Activated CD8-positive, alpha-beta T cell treated with anti-CD3 and anti-CD28 coated beads, Interleukin-2, amount 10 ng/mL, durations not matched to agents 7 days and 5 days (primary cell): Measurements from ENCODE around the gene COL12A1. TPM values are rescaled to one million over a fixed set of nuclear protein-coding genes. Genes with fewer than 3 reads are reported as not detected.

ENCODE experiments used
- ATAC-seq: fragments of 150-1000 bp; cut with Tn5 transposase; one replicate; pipeline ENCODE4 v1.10.0; 2021; ENCODE audit warnings: moderate library complexity
- CTCF ChIA-PET: fragments of 350-600 bp; sonication (Branson Sonifier 250); formaldehyde crosslinking; loops from one replicate; lab custom pipeline; 2021; ENCODE audit warnings: antibody characterized with exemption; lab: Charles Lee
- POLR2A ChIA-PET: fragments of 350-600 bp; sonication (Branson Sonifier 250); formaldehyde crosslinking; loops from one replicate; lab custom pipeline; 2021; ENCODE audit warnings: antibody characterized with exemption; lab: Charles Lee
- DNase-seq: peaks from one replicate; pipeline ENCODE4 v3.0.0-alpha.2; 2020
- H3K27ac Mint-ChIP-seq: one replicate; pipeline ENCODE4 v1.8.0; 2021; ENCODE audit warnings: mild to moderate bottlenecking, mixed read lengths
- H3K27me3 Mint-ChIP-seq: one replicate; pipeline ENCODE4 v1.8.0; 2021; ENCODE audit warnings: low read depth, mixed read lengths
- H3K36me3 Mint-ChIP-seq: one replicate; pipeline ENCODE4 v1.8.0; 2021; ENCODE audit warnings: low read depth, mixed read lengths
- H3K4me1 Mint-ChIP-seq: one replicate; pipeline ENCODE4 v1.8.0; 2021; ENCODE audit warnings: low read depth, mixed read lengths
- H3K4me3 Mint-ChIP-seq: one replicate; pipeline ENCODE4 v1.8.0; 2021; ENCODE audit warnings: mild to moderate bottlenecking, mixed read lengths
- H3K9me3 Mint-ChIP-seq: one replicate; pipeline ENCODE4 v1.8.0; 2022; ENCODE audit warnings: mixed read lengths; ENCODE audit not compliant: insufficient read depth
- total RNA-seq, 2 experiments: library from RNA; stranded (reverse); gene quantifications; one replicate each; pipeline ENCODE4 v1.2.3, GENCODE V29; 2021

COL12A1 gene
- total RNA-seq, 2 experiments from 2014 or later: 0.05 TPM; not detected in 1

DNA sequence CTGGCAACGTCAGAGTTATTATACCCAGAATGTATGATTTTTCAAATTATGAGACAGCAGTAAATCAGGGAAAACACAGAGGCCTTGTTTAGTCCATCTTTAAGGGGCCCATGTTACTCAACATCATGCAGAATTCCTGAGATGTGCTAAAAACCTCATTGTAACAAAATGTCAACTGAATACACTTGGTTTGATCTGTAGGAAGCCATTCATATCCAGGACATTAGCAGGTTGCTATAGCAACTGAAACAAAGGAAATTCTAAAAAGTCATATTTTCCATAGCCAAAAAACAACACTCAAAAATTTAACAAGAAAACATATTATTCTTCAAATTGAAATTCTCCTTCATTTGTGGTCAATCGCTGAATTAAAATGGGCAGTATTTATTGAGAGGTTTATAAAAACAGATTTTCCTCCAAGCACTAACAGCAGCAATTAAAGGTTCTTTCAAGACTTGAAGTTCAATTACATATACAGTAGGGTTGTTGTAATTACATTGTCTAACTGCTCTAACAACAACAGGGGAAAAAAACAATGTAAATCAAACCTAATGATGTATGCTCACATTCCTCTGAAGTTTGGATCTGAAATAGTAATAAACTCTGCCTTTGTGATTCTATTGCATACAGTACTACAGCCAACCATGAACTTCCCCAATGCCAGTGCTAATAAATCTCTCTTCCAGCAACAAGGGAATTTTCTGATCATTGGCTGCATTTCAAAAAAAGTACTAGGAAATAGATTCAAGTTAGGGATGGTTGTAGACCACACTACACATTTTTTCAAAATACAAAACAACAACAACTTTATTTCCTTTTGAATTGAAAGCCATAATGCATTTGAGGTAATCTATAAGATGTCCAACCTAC, 34.9 kb downstream of the COL12A1 start:
- ATAC-seq (no peak), DNase-seq (no peak)
- CTCF ChIA-PET: no interaction called here
- Mint-ChIP-seq H3K9me3 (no peaks in the 10 kb centered on the region), H3K4me3 (no peak overlapping the region), H3K36me3 (no peaks in the 10 kb centered on the region), H3K27me3 (peaks cover 2% of the 10 kb centered on the region), H3K27ac (no peak overlapping the region), H3K4me1 (no peaks in the 10 kb centered on the region)
- POLR2A ChIA-PET: no interaction called here

DNA sequence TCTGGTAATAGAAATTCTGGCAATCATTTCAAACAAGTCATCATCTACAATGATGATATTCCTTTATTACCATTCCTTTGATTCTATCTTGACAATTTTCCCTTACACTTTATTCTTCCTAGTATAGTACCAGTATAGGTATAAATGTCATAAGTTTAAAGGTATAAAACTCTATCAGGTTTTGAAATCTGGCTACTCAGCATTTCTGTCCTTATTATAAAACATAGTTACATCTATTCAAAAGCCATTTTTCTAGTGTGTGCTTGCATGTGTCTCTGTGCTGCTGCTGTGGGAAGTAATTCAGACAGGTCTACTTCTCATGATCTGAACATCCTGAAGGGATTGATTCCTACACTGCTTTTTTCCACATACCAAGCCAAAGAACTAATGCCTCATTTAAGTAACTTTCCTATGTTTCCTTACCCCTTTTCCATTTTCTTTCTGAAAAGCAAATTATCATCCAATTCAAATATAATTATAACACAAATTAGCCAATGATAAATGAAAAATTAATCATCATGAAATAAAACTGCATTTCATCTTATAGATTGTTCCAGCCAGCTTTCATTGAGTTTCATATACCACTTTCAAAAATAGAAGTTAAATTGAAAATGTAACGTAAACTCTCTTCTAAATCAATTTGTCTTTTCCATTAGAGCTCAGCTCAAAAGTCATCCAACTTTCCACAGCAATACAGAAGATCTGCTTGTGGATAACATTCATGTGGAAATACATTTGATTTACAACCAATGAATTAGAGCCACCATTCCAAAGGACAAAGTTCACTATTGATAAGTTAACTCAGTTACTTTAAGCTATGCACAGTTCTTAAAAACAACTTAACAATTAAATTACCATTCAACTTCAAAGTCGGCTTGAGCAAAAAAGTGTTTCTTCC, 35.9 kb downstream of the COL12A1 start:
- Mint-ChIP-seq H3K9me3 (no peaks in the 10 kb centered on the region), H3K4me3 (no peak overlapping the region), H3K27ac (no peak overlapping the region), H3K36me3 (no peaks in the 10 kb centered on the region), H3K4me1 (no peaks in the 10 kb centered on the region), H3K27me3 (no peaks in the 10 kb centered on the region)
- ChIA-PET POLR2A (no interaction called here), CTCF (no interaction called here)
- DNase-seq: no peak
- no peak for ATAC-seq

DNA sequence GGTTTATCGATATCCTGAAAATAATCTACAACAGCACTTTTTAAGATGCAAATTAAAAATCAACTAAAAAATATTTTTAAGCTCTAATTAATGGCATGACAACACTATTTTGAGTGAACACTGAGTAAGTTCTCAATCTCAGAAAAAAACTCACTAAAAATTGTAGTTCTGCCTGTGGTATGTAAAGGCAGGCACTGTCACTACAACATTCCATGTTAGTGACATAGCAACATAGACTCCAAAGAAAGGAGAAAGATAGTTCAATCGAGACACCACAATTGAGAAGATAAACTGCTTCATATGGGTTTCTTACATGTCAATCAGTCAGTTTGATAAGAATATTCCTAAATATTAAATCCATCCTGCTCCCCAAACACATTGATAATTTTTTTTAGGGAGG, 38.0 kb downstream of the COL12A1 start:
- Mint-ChIP-seq H3K4me1 (no peaks in the 10 kb centered on the region), H3K4me3 (no peak overlapping the region), H3K27me3 (no peaks in the 10 kb centered on the region), H3K9me3 (no peaks in the 10 kb centered on the region), H3K27ac (no peak overlapping the region), H3K36me3 (no peaks in the 10 kb centered on the region)
- DNase-seq: no peak
- CTCF ChIA-PET: interaction anchor here (1.4 kb wide), 1 partner anchor 44 kb away, joined by 3 read pairs; no protein-coding TSS in a partner anchor
- POLR2A ChIA-PET: no interaction called here
- ATAC-seq: no peak

DNA sequence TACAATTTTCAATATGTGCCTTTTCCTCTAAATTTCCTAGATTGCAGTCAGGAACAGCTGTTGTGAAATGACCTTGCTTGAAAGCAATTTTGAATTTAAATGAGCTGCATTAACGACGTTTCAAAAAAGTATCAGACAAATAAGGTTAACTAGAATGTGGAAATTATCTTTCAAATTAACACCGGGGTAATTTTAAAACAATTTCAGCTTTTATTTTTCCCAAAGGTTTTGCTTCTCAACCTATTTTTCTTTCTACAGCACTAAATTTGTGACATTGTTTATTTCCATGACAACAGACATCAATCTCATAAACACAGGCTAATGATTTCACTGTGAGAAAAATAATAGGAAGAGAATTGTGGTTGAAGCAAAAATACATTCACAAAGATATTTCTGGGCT, 38.5 kb downstream of the COL12A1 start:
- DNase-seq (no peak), ATAC-seq (no peak)
- ChIA-PET POLR2A (no interaction called here), CTCF (interaction anchor here (1.4 kb wide), 1 partner anchor 44 kb away, joined by 3 read pairs; no protein-coding TSS in a partner anchor)
- Mint-ChIP-seq H3K9me3 (no peaks in the 10 kb centered on the region), H3K27ac (no peak overlapping the region), H3K4me3 (no peak overlapping the region), H3K36me3 (no peaks in the 10 kb centered on the region), H3K4me1 (no peaks in the 10 kb centered on the region), H3K27me3 (no peaks in the 10 kb centered on the region)

DNA sequence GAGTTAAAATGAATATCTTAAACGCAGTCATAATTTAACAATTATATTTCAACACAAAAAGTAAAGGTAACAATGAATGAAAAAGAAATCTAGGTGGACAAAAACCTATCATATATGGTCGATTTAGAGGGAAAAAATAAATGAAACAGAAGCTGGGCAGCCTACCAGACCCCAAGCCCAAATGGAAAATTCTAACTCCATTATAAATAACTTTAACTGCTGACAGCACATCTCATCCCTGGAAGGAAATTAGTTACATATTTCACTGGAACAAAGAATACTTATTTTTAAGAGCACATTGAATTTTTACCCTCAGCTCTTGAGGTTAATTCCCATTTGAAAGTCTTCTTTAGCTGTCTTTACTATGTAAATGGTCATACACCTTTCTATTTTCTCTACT, 39.1 kb downstream of the COL12A1 start:
- ATAC-seq: no peak

DNA sequence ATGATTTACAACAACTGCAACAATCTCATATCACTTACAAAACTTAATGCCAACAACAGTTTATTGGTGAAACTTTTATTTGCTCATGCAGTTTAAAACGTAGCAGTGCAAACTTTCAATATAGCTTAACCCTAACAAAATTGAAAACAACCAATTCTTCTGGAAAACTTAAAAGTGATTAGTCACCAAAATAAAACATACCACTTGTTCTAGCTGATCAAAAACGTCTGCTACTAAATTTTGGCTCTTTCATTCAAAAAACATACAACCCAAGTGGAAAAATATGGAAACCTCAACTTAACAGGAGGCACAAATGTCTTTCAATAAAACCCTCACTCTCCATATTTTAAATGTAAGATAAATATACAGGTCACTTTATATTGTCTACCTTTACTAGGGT, 39.6 kb downstream of the COL12A1 start:
- Mint-ChIP-seq H3K4me3 (no peak overlapping the region), H3K4me1 (no peaks in the 10 kb centered on the region), H3K27me3 (no peaks in the 10 kb centered on the region), H3K27ac (no peak overlapping the region), H3K9me3 (no peaks in the 10 kb centered on the region), H3K36me3 (no peaks in the 10 kb centered on the region)
- no peak for ATAC-seq
- no peak for DNase-seq
- POLR2A ChIA-PET: no interaction called here
- CTCF ChIA-PET: no interaction called here

More for the DNA sequence above, 39.1 kb downstream of the COL12A1 start:
- Mint-ChIP-seq H3K27ac (no peak overlapping the region), H3K27me3 (no peaks in the 10 kb centered on the region), H3K36me3 (no peaks in the 10 kb centered on the region), H3K9me3 (no peaks in the 10 kb centered on the region), H3K4me3 (no peak overlapping the region), H3K4me1 (no peaks in the 10 kb centered on the region)
- DNase-seq: no peak
- POLR2A ChIA-PET: no interaction called here
- CTCF ChIA-PET: interaction anchor here (1.4 kb wide), 1 partner anchor 45 kb away, joined by 3 read pairs; no protein-coding TSS in a partner anchor

DNA sequence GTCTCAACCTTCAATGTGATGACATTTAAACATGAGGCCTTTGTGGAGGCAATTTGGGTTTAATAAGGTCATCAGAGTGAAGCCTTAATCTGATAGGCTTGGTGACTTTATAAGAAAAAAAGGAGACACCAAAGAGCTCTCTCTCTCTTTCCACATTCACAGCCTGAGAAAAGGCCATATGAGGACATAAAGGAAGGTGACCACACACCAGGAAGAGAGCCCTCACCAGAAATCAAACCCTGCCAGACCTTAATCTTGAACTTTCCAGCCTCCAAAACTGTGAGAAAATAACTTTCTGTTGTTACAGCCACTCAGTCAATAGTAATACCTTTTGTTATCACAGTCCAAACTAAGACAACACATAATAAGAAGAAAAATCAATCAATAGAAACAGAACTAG, 47.7 kb downstream of the COL12A1 start:
- ChIA-PET POLR2A (no interaction called here), CTCF (no interaction called here)
- no peak for DNase-seq
- Mint-ChIP-seq H3K4me1 (no peaks in the 10 kb centered on the region), H3K4me3 (no peak overlapping the region), H3K27ac (no peak overlapping the region), H3K9me3 (no peaks in the 10 kb centered on the region), H3K36me3 (no peaks in the 10 kb centered on the region), H3K27me3 (no peaks in the 10 kb centered on the region)
- ATAC-seq: no peak

DNA sequence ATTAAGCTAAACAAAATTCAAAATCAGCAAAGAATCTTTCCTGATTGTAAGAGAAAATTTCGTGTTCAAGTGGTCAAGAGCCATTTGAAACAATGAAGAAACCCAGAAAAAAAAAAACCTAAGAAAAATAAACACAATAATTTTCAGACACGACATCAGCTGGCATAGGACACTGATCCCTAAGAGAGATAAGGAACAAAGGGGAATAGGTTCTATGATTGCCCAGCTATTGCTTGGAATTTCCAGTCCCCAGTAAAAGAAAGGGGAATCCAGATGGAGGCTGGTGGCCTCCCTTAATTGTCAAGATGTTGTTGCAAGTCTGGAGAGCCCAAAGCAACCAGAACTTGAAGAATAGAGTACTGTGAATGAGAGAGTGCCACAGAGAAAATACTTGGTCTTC, 48.5 kb downstream of the COL12A1 start:
- POLR2A ChIA-PET: no interaction called here
- H3K9me3 Mint-ChIP-seq: no peaks in the 10 kb centered on the region

DNA sequence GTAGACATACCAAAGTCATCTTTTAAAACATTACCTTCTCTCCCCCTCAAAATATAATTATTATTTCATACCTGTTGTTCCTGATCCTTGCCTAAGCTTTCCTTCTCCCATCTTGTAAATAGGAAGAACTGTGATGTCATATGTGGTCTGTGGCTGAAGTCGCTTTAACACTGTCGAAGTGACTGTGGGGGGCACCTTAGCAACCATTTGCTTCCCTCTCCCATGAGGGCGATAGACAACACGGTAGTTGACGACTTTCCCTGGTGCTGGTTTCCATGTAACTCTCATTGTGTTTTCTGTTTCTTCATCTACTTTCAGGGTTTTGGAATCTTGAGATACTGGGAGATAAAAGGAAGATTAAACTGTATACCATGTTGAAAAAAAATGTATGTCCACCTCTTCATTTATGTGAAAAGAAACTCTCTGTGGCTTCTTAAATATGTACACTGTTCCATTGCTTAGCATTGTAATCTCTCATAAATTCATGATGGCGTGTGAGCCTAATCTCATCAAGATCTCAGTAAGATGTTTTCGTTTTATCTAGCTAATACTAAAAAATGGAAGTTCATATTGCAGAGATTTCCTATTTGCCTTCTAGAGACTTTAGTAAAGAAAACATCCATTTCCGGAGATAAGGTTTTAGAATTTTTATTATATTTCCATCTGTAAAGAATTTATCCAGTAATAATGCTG, 49.5 kb downstream of the COL12A1 start:
- ChIA-PET POLR2A (no interaction called here), CTCF (no interaction called here)
- no peaks in the 10 kb centered on the region for H3K27me3 Mint-ChIP-seq
- no peaks in the 10 kb centered on the region for H3K36me3 Mint-ChIP-seq
- no peak overlapping the region for H3K27ac Mint-ChIP-seq
- ATAC-seq (no peak), DNase-seq (no peak)
- no peaks in the 10 kb centered on the region for H3K9me3 Mint-ChIP-seq
- H3K4me1 Mint-ChIP-seq: no peaks in the 10 kb centered on the region
- H3K4me3 Mint-ChIP-seq: no peak overlapping the region

More for the DNA sequence above, 48.5 kb downstream of the COL12A1 start:
- no peak for ATAC-seq
- CTCF ChIA-PET: no interaction called here
- H3K36me3 Mint-ChIP-seq: no peaks in the 10 kb centered on the region
- no peaks in the 10 kb centered on the region for H3K27me3 Mint-ChIP-seq
- no peak for DNase-seq
- H3K27ac Mint-ChIP-seq: no peak overlapping the region
- H3K4me1 Mint-ChIP-seq: no peaks in the 10 kb centered on the region
- no peak overlapping the region for H3K4me3 Mint-ChIP-seq

DNA sequence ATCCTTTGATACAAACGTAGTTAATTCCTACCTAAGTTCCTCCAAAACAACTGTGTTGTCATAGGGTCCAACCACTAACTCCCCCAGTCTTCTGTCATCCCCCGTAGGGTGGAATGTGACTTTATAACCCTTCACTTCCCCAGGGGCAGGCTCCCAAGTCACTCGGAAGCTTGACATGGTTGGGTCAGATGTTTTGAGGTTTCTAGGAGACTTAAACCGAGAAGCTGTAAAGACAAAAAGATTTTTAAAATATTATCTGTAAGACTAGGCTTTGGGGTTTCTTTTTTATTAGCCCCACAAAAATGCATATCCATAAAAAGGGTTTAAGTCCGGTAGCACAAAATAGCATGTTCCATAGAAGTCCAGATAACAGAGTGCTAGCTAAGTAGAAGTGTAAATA, 50.2 kb downstream of the COL12A1 start:
- CTCF ChIA-PET: no interaction called here
- H3K4me3 Mint-ChIP-seq: no peak overlapping the region
- no peaks in the 10 kb centered on the region for H3K9me3 Mint-ChIP-seq
- no peaks in the 10 kb centered on the region for H3K36me3 Mint-ChIP-seq
- no peak for ATAC-seq
- H3K4me1 Mint-ChIP-seq: no peaks in the 10 kb centered on the region
- no peak for DNase-seq
- POLR2A ChIA-PET: no interaction called here
- H3K27ac Mint-ChIP-seq: no peak overlapping the region
- no peaks in the 10 kb centered on the region for H3K27me3 Mint-ChIP-seq

DNA sequence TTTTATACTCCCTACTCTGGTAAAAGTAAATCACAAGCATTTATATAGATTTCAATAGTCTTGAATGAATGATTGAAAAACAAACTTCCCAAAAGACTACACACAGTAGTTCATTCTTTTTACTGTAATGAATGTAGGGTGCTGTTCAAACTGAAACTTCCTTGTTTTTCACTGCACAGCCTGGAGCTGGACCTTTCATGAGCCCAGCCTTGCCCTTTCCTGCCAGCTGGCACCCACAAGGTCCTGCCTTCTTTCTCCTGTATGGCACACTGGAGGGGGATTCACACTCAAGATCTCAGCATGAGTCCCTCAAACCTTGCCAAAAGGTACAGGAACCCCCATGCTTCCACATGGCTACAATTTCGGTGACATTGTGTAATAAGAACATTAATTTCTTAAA, 50.9 kb downstream of the COL12A1 start:
- no peak for DNase-seq
- H3K4me1 Mint-ChIP-seq: no peaks in the 10 kb centered on the region
- H3K9me3 Mint-ChIP-seq: no peaks in the 10 kb centered on the region
- ChIA-PET CTCF (no interaction called here), POLR2A (no interaction called here)
- H3K27me3 Mint-ChIP-seq: no peaks in the 10 kb centered on the region
- H3K36me3 Mint-ChIP-seq: no peaks in the 10 kb centered on the region
- ATAC-seq: no peak
- no peak overlapping the region for H3K27ac Mint-ChIP-seq
- H3K4me3 Mint-ChIP-seq: no peak overlapping the region
